ENCODE results near the gene IL31RA.

DNA sequence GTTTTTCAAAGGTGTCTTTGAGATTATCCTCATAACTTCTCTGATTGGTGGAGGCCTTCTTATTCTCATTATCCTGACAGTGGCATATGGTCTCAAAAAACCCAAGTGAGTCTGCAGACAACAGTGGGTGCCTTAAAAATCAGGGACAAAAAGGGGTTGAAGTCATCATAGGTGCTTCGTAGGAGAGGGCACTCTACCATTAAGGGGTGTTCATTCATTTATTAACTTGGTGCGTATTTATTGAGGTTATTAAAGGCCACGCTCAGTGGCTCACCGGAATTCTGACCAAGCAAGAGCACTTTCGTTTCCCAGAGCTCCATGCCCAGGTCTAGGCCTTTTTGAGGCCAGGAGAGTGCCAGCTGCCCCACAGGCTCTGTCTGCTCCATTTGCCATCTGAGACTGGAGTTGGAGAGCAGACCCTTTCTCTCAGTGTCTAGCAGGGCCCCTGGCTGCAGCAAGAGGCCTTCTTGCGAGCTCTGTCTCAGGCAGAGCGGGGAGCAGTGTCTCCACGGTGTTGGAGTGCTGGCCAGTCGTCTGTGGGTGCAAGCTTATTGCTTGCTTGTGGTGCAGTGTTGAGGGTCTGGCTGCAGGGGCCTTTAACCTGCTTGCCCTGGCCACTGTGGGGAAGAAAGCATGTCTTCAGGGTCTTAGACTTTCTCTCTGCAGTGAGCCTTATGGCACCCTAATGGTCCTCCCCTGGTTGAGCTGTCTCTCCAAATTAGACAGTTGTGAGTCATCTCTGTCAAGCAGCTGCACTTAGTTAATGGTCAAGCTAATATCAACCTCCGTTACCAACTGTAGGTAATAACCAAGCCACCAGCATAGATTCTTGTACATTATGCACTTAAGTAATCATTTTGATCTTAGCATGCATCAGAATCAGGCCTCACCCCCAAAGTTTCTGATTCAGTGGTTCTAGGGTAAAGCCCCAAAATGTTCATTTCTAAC is 62.6 kb downstream of the IL31RA start:
- TF ChIP-seq, protein P1, sequence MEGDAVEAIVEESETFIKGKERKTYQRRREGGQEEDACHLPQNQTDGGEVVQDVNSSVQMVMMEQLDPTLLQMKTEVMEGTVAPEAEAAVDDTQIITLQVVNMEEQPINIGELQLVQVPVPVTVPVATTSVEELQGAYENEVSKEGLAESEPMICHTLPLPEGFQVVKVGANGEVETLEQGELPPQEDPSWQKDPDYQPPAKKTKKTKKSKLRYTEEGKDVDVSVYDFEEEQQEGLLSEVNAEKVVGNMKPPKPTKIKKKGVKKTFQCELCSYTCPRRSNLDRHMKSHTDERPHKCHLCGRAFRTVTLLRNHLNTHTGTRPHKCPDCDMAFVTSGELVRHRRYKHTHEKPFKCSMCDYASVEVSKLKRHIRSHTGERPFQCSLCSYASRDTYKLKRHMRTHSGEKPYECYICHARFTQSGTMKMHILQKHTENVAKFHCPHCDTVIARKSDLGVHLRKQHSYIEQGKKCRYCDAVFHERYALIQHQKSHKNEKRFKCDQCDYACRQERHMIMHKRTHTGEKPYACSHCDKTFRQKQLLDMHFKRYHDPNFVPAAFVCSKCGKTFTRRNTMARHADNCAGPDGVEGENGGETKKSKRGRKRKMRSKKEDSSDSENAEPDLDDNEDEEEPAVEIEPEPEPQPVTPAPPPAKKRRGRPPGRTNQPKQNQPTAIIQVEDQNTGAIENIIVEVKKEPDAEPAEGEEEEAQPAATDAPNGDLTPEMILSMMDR (IDR thresholded peaks at IDR 0.05 in 2 of 3, conservative IDR thresholded peaks at IDR 0.05 in 1 of 3; ENCODE audit: control insufficient read depth in 2 of 3, extremely low read depth in 1 of 3, insufficient read depth in 1 of 3, low read depth in 3 of 3, low read length in 3 of 3) = no peak
- TF ChIP-seq CEBPB (IDR thresholded peaks at IDR 0.05; ENCODE audit: borderline replicate concordance in 1 of 2, low read depth in 2 of 2, low read length in 2 of 2) (no peak), TCF12 (IDR thresholded peaks at IDR 0.05; ENCODE audit: low read depth, low read length) (peak; percentile 90), NR2C1 (IDR thresholded peaks at IDR 0.05) (no peak), NBN (IDR thresholded peaks at IDR 0.05) (no peak), SREBF1 (IDR thresholded peaks at IDR 0.05; ENCODE audit: low read length) (no peak), YY1 (IDR thresholded peaks at IDR 0.05; ENCODE audit: low read depth, low read length) (no peak), POLR2A (IDR thresholded peaks at IDR 0.05; ENCODE audit: low read depth, low read length) (no peak), NFYA (IDR thresholded peaks at IDR 0.05; ENCODE audit: borderline replicate concordance, low read depth, low read length) (no peak)
- TF ChIP-seq, protein P2, sequence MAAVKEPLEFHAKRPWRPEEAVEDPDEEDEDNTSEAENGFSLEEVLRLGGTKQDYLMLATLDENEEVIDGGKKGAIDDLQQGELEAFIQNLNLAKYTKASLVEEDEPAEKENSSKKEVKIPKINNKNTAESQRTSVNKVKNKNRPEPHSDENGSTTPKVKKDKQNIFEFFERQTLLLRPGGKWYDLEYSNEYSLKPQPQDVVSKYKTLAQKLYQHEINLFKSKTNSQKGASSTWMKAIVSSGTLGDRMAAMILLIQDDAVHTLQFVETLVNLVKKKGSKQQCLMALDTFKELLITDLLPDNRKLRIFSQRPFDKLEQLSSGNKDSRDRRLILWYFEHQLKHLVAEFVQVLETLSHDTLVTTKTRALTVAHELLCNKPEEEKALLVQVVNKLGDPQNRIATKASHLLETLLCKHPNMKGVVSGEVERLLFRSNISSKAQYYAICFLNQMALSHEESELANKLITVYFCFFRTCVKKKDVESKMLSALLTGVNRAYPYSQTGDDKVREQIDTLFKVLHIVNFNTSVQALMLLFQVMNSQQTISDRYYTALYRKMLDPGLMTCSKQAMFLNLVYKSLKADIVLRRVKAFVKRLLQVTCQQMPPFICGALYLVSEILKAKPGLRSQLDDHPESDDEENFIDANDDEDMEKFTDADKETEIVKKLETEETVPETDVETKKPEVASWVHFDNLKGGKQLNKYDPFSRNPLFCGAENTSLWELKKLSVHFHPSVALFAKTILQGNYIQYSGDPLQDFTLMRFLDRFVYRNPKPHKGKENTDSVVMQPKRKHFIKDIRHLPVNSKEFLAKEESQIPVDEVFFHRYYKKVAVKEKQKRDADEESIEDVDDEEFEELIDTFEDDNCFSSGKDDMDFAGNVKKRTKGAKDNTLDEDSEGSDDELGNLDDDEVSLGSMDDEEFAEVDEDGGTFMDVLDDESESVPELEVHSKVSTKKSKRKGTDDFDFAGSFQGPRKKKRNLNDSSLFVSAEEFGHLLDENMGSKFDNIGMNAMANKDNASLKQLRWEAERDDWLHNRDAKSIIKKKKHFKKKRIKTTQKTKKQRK (IDR thresholded peaks at IDR 0.05; ENCODE audit: low read depth, low read length) = no peak
- TF ChIP-seq, protein P3, sequence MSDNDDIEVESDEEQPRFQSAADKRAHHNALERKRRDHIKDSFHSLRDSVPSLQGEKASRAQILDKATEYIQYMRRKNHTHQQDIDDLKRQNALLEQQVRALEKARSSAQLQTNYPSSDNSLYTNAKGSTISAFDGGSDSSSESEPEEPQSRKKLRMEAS (IDR thresholded peaks at IDR 0.05; ENCODE audit: low read depth, low read length) = no peak

All from GM12878 (cell line).